Stomach (tissue), 9 donors: ENCODE measurements around the gene TAF4. TPM values are rescaled to one million over a fixed set of nuclear protein-coding genes. Genes with fewer than 3 reads are reported as not detected.

ENCODE experiments used
- DNase-seq, 2 donors: peaks; one replicate each; pipeline versions ENCODE4 v3.0.0 to v3.0.0-alpha.2; 2013 to 2019
- H3K27ac ChIP-seq, 5 donors: fragments of 200-600 bp in 4 of 5; sonication (generic) in 4 of 5; one replicate each; pipeline ENCODE4 v1.5.1; 2013 to 2019; ENCODE audit warnings: mild to moderate bottlenecking in 1 of 5, moderate library complexity in 1 of 5
- H3K27me3 ChIP-seq, 3 donors: fragments of 200-600 bp; sonication (generic); one replicate each; pipeline ENCODE4 v1.5.1; 2017 to 2019; ENCODE audit warnings: mixed run types in 1 of 3
- H3K36me3 ChIP-seq, 4 donors: fragments of 200-600 bp; sonication (generic); 1 replicate in 3 of 4; 2 replicates in 1 of 4; pipeline ENCODE4 v1.5.1; 2016 to 2019
- H3K4me1 ChIP-seq, 4 donors: fragments of 200-600 bp; sonication (generic); one replicate each; pipeline ENCODE4 v1.5.1; 2016 to 2019
- H3K4me3 ChIP-seq, 4 donors: fragments of 200-600 bp; sonication (generic) in 3 of 4; one replicate each; pipeline ENCODE4 v1.5.1; 2016 to 2019; ENCODE audit warnings: mild to moderate bottlenecking in 1 of 4
- H3K9me3 ChIP-seq, 4 donors: fragments of 200-600 bp; sonication (generic); one replicate each; pipeline ENCODE4 v1.5.1; 2016 to 2019
- EP300 ChIP-seq: sonication (generic); formaldehyde crosslinking; IDR thresholded peaks from one replicate; pipeline ENCODE4 v1.6.1; 2017; ENCODE audit warnings: antibody characterized with exemption
- POLR2A ChIP-seq, 4 donors: fragments of 450-650 bp; IDR thresholded peaks; one replicate each; pipeline ENCODE4 v1.6.1; 2016; ENCODE audit warnings: antibody characterized with exemption in 4 of 4, control low read depth in 2 of 4, mild to moderate bottlenecking in 1 of 4, moderate library complexity in 1 of 4
- POLR2AphosphoS5 ChIP-seq, 3 donors: sonication (generic); formaldehyde crosslinking; IDR thresholded peaks; one replicate each; pipeline ENCODE4 v1.6.1; 2016; ENCODE audit warnings: antibody characterized with exemption in 3 of 3
- WGBS, 5 donors: extraction: QIAGEN DNeasy Blood & Tissue Kit in 3 of 5; methylation state at CpG; one replicate each; pipeline versions ENCODE4 v1.1.5 to v1.1.7; 2013 to 2018; 5-methylcytosine and 5-hydroxymethylcytosine counted together
- intact Hi-C: fragments of 100-400 bp; cut with DNase I; formaldehyde crosslinking; loops from one replicate; pipeline ENCODE4 v1.15.1; 2023; ENCODE audit warnings: low total_unique reads
- polyA plus RNA-seq, 3 donors: library from polyadenylated mRNA; stranded (reverse); fragments of 200-250 nt; gene quantifications; one replicate each; pipeline ENCODE4 v1.2.3, GENCODE V29; 2013
- total RNA-seq, 5 donors: library from RNA; depleted of rRNA; stranded (reverse); fragments of >200 nt; gene quantifications; one replicate each; pipeline versions ENCODE4 v1.1.0 to v1.2.3, GENCODE V29; 2014 to 2016
- TF ChIP-seq, protein P1 (sequence below), 7 experiments: fragments of 450-650 bp in 4 of 7; fragments of 200-600 bp in 3 of 7; sonication (generic) in 3 of 7; IDR thresholded peaks; one replicate each; pipeline ENCODE4 v1.5.1; 2016 to 2019; ENCODE audit warnings: antibody characterized with exemption in 7 of 7, control low read depth in 2 of 7, mild to moderate bottlenecking in 1 of 7
- donor health status: healthy with polysubstance abuse.
- donor health status: Bipolar disorder and iron deficiency.
- donor health status: healthy.

The TAF4 gene
- total and polyA plus RNA-seq, 8 donors, result 3.2 to 33.9 (median 11.2) TPM

DNA sequence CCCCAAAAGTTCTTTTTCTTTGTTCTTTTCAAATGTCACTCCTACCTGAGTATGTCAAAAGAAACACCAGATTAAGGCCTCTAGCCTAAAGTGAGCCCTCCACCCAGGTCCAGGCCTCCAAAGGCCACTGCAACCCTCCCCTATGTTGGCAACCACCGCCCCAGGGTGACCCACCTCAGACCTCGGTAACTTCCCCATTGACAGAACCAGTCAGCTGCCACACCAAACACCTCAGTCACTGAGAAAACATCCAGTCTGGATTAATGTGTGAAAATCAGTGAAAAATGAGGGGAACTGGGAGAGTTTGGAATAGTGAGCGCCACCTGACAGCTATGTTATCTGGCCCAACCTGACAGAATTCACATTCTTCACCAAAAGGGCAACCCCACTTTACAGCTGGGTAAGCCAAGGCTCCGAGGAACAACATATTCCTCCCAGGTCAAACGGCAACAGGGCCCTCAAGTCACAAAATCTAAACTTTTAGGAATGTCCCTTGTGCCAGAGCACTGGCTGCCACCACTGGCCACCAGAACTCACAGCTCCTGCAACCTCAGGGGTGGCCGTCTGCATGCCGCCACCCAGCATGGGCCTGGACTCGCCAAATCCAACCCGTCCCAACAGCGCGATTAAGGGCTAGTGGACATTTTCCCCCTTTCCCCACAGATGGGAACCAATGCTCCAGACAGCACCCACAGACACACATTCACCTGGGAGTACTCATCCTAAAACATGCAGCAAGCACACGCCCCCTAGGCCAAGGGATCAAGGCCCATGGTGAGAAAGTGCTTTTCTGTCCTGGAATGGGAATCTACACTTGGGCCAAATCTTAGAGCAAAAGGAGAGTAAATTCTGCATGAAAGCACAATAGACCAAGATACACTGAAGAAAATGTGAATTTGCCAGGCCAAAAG is 4.8 kb downstream of the TAF4 start:
- Histone ChIP-seq H3K27ac (no peak overlapping the region), H3K9me3 (no peaks in the 10 kb centered on the region), H3K36me3 (peaks cover 0 to 7% (median 0%) of the 10 kb centered on the region in 4 donors), H3K27me3 (no peaks in the 10 kb centered on the region), H3K4me1 (peaks cover 20 to 57% (median 39%) of the 10 kb centered on the region in 4 donors), H3K4me3 (no peak overlapping the region)
- no peak for TF ChIP-seq POLR2AphosphoS5 (IDR thresholded peaks at IDR 0.05)
- TF ChIP-seq, protein P1, sequence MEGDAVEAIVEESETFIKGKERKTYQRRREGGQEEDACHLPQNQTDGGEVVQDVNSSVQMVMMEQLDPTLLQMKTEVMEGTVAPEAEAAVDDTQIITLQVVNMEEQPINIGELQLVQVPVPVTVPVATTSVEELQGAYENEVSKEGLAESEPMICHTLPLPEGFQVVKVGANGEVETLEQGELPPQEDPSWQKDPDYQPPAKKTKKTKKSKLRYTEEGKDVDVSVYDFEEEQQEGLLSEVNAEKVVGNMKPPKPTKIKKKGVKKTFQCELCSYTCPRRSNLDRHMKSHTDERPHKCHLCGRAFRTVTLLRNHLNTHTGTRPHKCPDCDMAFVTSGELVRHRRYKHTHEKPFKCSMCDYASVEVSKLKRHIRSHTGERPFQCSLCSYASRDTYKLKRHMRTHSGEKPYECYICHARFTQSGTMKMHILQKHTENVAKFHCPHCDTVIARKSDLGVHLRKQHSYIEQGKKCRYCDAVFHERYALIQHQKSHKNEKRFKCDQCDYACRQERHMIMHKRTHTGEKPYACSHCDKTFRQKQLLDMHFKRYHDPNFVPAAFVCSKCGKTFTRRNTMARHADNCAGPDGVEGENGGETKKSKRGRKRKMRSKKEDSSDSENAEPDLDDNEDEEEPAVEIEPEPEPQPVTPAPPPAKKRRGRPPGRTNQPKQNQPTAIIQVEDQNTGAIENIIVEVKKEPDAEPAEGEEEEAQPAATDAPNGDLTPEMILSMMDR (IDR thresholded peaks at IDR 0.05), result no peak
- 91 to 93% (median 92%) methylated on average over 12 of the region's 12 CpGs for WGBS, 5 donors
- no peak for DNase-seq
- intact Hi-C loops, result no loop called here

DNA sequence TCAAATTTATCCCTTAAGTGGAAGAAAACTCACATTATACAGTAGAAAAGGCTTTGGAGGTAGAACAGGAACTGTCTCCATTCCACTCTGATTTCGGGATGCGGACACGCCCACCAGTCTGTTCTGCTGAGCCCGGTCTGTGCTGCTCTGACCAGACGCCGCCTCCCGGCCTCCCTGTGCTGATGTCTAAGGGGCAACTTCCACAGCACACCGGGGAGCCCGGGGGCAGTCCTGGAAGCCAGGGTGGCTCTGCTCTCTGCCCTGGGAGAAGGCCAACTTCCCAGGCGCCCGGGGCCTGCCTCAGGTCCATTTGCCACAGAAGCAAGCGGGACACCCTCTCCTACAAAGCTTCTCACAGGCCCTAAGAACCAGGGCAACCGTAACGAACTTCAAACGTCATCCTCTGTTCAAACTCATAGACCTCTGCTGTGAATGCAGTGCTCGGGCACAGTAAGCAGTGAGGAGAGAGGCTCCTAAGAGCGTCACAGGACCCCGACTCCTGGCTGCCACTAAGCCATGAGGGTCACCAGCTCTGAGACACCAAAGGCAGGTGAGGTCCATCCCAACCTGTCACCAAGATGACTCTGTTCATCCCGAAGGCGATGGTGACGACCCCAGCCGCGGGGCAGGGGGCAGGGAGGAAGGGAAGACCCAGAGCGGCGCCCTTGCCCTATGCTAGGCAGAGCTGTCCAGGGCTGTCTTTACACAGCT is 5.6 kb downstream of the TAF4 start:
- 67 to 76% (median 72%) methylated on average over 17 to 25 of the region's 25 CpGs for WGBS, 5 donors
- no peak overlapping the region for H3K27ac ChIP-seq
- DNase-seq, result peak in 1 of 2 donors; percentile 30
- intact Hi-C loops, result no loop called here
- H3K4me3 ChIP-seq, result no peak overlapping the region
- TF ChIP-seq POLR2A (IDR thresholded peaks at IDR 0.05) (no peak), EP300 (no peak), POLR2AphosphoS5 (IDR thresholded peaks at IDR 0.05) (no peak)
- TF ChIP-seq, protein P1 (IDR thresholded peaks at IDR 0.05), result no peak
- no peaks in the 10 kb centered on the region for H3K9me3 ChIP-seq
- peaks cover under 1 to 15% (median 2%) of the 10 kb centered on the region in 4 donors for H3K36me3 ChIP-seq
- peaks cover 20 to 58% (median 39%) of the 10 kb centered on the region in 4 donors for H3K4me1 ChIP-seq
- no peaks in the 10 kb centered on the region for H3K27me3 ChIP-seq

DNA sequence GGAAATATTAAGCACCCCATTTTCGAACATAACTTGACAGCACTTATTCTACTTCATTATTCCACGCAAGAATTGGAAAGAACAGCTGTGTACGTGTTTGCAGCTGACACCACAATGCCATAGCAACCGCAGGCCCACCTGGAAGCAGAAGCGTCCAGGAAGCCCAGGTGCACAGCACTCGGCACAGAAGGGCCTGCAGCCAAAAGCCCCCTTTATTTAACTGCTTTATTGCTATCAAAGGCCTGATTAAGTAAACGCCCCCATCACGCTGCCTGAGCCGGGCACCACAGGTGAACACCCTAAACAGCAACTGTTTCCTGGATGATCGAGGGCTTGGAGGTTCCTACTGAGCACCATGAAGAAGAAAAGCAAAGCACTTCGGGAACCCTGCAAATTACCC is 6.3 kb downstream of the TAF4 start:
- H3K4me3 ChIP-seq, result no peak overlapping the region
- no peaks in the 10 kb centered on the region for H3K27me3 ChIP-seq
- no peak overlapping the region for H3K27ac ChIP-seq
- peaks cover 19 to 60% (median 38%) of the 10 kb centered on the region in 4 donors for H3K4me1 ChIP-seq
- WGBS, 5 donors, result 60 to 77% (median 69%) methylated on average over 11 of the region's 11 CpGs
- intact Hi-C loops, result no loop called here
- TF ChIP-seq POLR2AphosphoS5 (IDR thresholded peaks at IDR 0.05), result no peak
- TF ChIP-seq POLR2A (IDR thresholded peaks at IDR 0.05), result no peak
- DNase-seq, result peak in 1 of 2 donors; percentile 16
- peaks cover 4 to 21% (median 8%) of the 10 kb centered on the region in 4 donors for H3K36me3 ChIP-seq
- no peaks in the 10 kb centered on the region for H3K9me3 ChIP-seq

DNA sequence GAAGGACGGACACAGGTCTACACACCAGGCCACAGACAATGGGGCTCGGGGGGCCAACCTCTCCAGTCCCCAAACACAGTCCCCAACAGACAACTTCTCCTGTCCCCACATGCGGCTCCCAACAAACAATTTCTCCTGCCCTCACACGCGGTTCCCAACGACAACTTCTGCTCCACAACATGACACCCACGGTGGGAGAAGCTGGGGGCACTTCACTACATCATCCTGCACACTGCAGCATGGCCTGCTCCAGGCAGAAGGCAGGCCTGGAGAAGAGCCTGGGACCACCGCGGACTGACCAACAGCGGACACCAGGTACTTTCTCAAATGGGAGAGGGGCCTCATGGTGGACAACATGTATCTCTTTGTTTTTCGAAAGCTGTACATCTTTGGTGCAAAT is 6.7 kb downstream of the TAF4 start:
- peaks cover 15 to 55% (median 33%) of the 10 kb centered on the region in 4 donors for H3K4me1 ChIP-seq
- no peak for TF ChIP-seq POLR2AphosphoS5 (IDR thresholded peaks at IDR 0.05)
- TF ChIP-seq POLR2A (IDR thresholded peaks at IDR 0.05), result no peak
- TF ChIP-seq, protein P1 (IDR thresholded peaks at IDR 0.05), result no peak
- TF ChIP-seq EP300, result no peak
- no peaks in the 10 kb centered on the region for H3K9me3 ChIP-seq
- H3K27me3 ChIP-seq, result no peaks in the 10 kb centered on the region
- H3K4me3 ChIP-seq, result no peak overlapping the region
- WGBS, 5 donors, result 93 to 98% (median 97%) methylated on average over 4 to 11 of the region's 11 CpGs
- H3K27ac ChIP-seq, result no peak overlapping the region
- intact Hi-C loops, result no loop called here
- DNase-seq, result no peak
- peaks cover 6 to 25% (median 9%) of the 10 kb centered on the region in 4 donors for H3K36me3 ChIP-seq
